Endothelial cell of umbilical vein (primary cell): ENCODE results near the gene ZNF844. TPM values are rescaled to one million over a fixed set of nuclear protein-coding genes. Genes with fewer than 3 reads are reported as not detected.

ENCODE experiments used
- BruUV-seq: library from RNA; stranded (reverse); fragments of 400-500 nt; replicated peaks from 2 replicates; lab custom pipeline; 2021; lab: Mats Ljungman, UMichigan
- CTCF ChIA-PET: fragments of 300-600, 350-600 bp; sonication (Branson Sonifier 250); formaldehyde crosslinking; loops from one replicate; lab custom pipeline; 2021; ENCODE audit warnings: antibody characterized with exemption, inconsistent platforms; lab: Charles Lee
- POLR2A ChIA-PET: fragments of 300-600, 350-600 bp; sonication (Branson Sonifier 250); formaldehyde crosslinking; loops from one replicate; lab custom pipeline; 2021; ENCODE audit warnings: antibody characterized with exemption, inconsistent platforms; lab: Charles Lee
- DNase-seq: peaks from one replicate; pipeline ENCODE4 v3.0.0-alpha.2; 2011; ENCODE audit warnings: low read depth, low spot score
- FAIRE-seq: peaks from 2 replicates; lab custom pipeline; 2011; peaks lifted over from hg19 to GRCh38; lab: Jason Lieb, UNC
- H2AFZ ChIP-seq: 2 replicates; pipeline ENCODE4 v1.6.0; 2012; ENCODE audit warnings: low read depth, low read length, control low read depth, inconsistent platforms
- H3K27ac ChIP-seq: 2 replicates; pipeline ENCODE4 v1.5.1; 2011; ENCODE audit warnings: low read depth, mild to moderate bottlenecking, control low read depth, low read length, moderate library complexity; ENCODE audit not compliant: insufficient read depth
- H3K27me3 ChIP-seq, 2 experiments: 2 replicates each; pipeline versions ENCODE4 v1.6.0 to v1.6.1; 2011; ENCODE audit warnings: low read length in 2 of 2, mixed read lengths in 1 of 2; ENCODE audit not compliant: control insufficient read depth in 2 of 2, insufficient read depth in 2 of 2
- H3K36me3 ChIP-seq, 2 experiments: 2 replicates in 1 of 2; 3 replicates in 1 of 2; pipeline ENCODE4 v1.5.1; 2011; ENCODE audit warnings: low read length in 2 of 2, mild to moderate bottlenecking in 1 of 2, moderate library complexity in 1 of 2; ENCODE audit not compliant: control insufficient read depth in 2 of 2, insufficient read depth in 2 of 2; ENCODE audit errors: extremely low read depth in 1 of 2
- H3K4me1 ChIP-seq: 3 replicates; pipeline ENCODE4 v1.5.1; 2011; ENCODE audit warnings: mild to moderate bottlenecking, low read length; ENCODE audit not compliant: control insufficient read depth, insufficient read depth; ENCODE audit errors: extremely low read depth
- H3K4me2 ChIP-seq: 2 replicates; pipeline ENCODE4 v1.6.1; 2011; ENCODE audit warnings: low read length, control low read depth, mixed read lengths; ENCODE audit not compliant: insufficient read depth
- H3K4me3 ChIP-seq, 3 experiments: fragments of 200-600 bp in 1 of 3; sonication (generic), shearing (Covaris generic) in 1 of 3; replicated peaks in 1 of 3; 2 replicates each; pipeline ENCODE4 v1.5.1; 2011 to 2016; ENCODE audit warnings: control low read depth in 3 of 3, low read length in 3 of 3, mild to moderate bottlenecking in 2 of 3, inconsistent platforms in 1 of 3, low read depth in 1 of 3, moderate library complexity in 1 of 3; ENCODE audit not compliant: insufficient read depth in 1 of 3
- H3K79me2 ChIP-seq: 2 replicates; pipeline ENCODE4 v1.6.0; 2012; ENCODE audit warnings: low read length, inconsistent platforms; ENCODE audit not compliant: control insufficient read depth, insufficient read depth
- H3K9ac ChIP-seq: replicated peaks from 2 replicates; pipeline ENCODE3; 2011; ENCODE audit warnings: low read length, control low read depth; ENCODE audit not compliant: insufficient read depth; ENCODE audit errors: extremely low read depth
- H3K9me1 ChIP-seq: replicated peaks from 3 replicates; pipeline ENCODE4 v1.6.0; 2011; ENCODE audit warnings: mild to moderate bottlenecking, low read length; ENCODE audit not compliant: control insufficient read depth, insufficient read depth; ENCODE audit errors: extremely low read depth
- H3K9me3 ChIP-seq: replicated peaks from 2 replicates; pipeline ENCODE4 v1.5.1; 2012; ENCODE audit warnings: low read length, inconsistent platforms; ENCODE audit not compliant: control insufficient read depth, insufficient read depth
- H4K20me1 ChIP-seq: replicated peaks from 2 replicates; pipeline ENCODE3; 2011; ENCODE audit warnings: mild to moderate bottlenecking, low read length; ENCODE audit not compliant: control insufficient read depth, insufficient read depth; ENCODE audit errors: extremely low read depth
- CTCF ChIP-seq, 2 donors: IDR thresholded peaks; 1 replicate in 1 of 2; 2 replicates in 1 of 2; pipeline ENCODE4 v1.5.1; 2011; ENCODE audit warnings: low read length in 2 of 2, mild to moderate bottlenecking in 2 of 2, moderate library complexity in 2 of 2, control low read depth in 1 of 2, inconsistent platforms in 1 of 2, low read depth in 1 of 2; ENCODE audit not compliant: insufficient read depth in 1 of 2; ENCODE audit errors: extremely low read depth in 1 of 2
- FOS ChIP-seq: IDR thresholded peaks from 2 replicates; pipeline ENCODE4 v1.6.1; 2011; ENCODE audit warnings: mild to moderate bottlenecking, low read length, moderate library complexity, borderline replicate concordance; ENCODE audit not compliant: insufficient read depth
- GATA2 ChIP-seq: IDR thresholded peaks from 2 replicates; pipeline ENCODE4 v1.7.0; 2011; ENCODE audit warnings: low read depth, mild to moderate bottlenecking, moderate library complexity, mixed read lengths, low read length; ENCODE audit not compliant: insufficient read length, insufficient read depth
- JUN ChIP-seq: IDR thresholded peaks from 2 replicates; pipeline ENCODE4 v1.6.1; 2011; ENCODE audit warnings: borderline replicate concordance, low read depth; ENCODE audit not compliant: insufficient read length, insufficient read depth
- MYC ChIP-seq: IDR thresholded peaks from one replicate; pipeline ENCODE4 v1.6.1; 2011; ENCODE audit warnings: mild to moderate bottlenecking, low read depth, low read length
- dilution Hi-C: fragments of 300-500 bp; cut with MboI; formaldehyde crosslinking; loops from one replicate; pipeline ENCODE4 v1.15.0; 2019; ENCODE audit warnings: low sequenced_read_pairs; ENCODE audit not compliant: extremely low pct_ligation_motif_present
- intact Hi-C: fragments of 100-400 bp; cut with micrococcal nuclease; formaldehyde crosslinking; loops from one replicate; pipeline ENCODE4 v1.10.0; 2022
- polyA plus RNA-seq, 4 experiments: library from polyadenylated mRNA; depleted of rRNA in 3 of 4; stranded (reverse) in 3 of 4; unstranded in 1 of 4; fragments of >200 nt; gene quantifications; 2 replicates each; pipeline versions ENCODE4 v1.2.1 to v1.2.3, GENCODE V29; 2011 to 2012; ENCODE audit warnings: missing spikeins in 1 of 4
- total RNA-seq: library from RNA; stranded (reverse); gene quantifications from 2 replicates; pipeline ENCODE4 v1.2.3, GENCODE V29; 2021

ZNF844 gene
- total and polyA plus RNA-seq, 2 donors (not counting 3 experiments of a cell fraction or from before 2014, with no cell fraction given), result 0.90 to 3.8 TPM

- TF ChIP-seq MYC (no peak), JUN (no peak), FOS (no peak), GATA2 (no peak), CTCF (IDR thresholded peaks at IDR 0.05; ENCODE audit: extremely low read depth in 1 of 2, insufficient read depth in 1 of 2, low read depth in 1 of 2, low read length in 2 of 2) (peak; percentile 43 to 53)
- no peak overlapping the region for H3K4me3 ChIP-seq
- H3K9me3 ChIP-seq, result no peaks in the 10 kb centered on the region
- peak; percentile 30 for DNase-seq
- H3K36me3 ChIP-seq, result no peaks in the 10 kb centered on the region
- FAIRE-seq, result no peak
- POLR2A ChIA-PET, result no interaction called here
- H3K4me2 ChIP-seq, result no peak overlapping the region
- H3K9me1 ChIP-seq, result no peaks in the 10 kb centered on the region
- no peaks in the 10 kb centered on the region for H3K79me2 ChIP-seq
- CTCF ChIA-PET, result interaction anchor here (0.5 to 1.5 kb wide), 17 partner anchors 18 to 666 kb away, joined by 3 to 17 read pairs (median 4); partner anchors contain the start of genes ZNF136, ZNF20, ZNF44 and ZNF442
- H4K20me1 ChIP-seq, result no peaks in the 10 kb centered on the region
- intact Hi-C loops (no loop called here), dilution Hi-C loops (no loop called here)
- H3K27me3 ChIP-seq, result no peaks in the 10 kb centered on the region
- H2AFZ ChIP-seq, result no peak overlapping the region
- H3K4me1 ChIP-seq, result peaks cover 3% of the 10 kb centered on the region
- H3K9ac ChIP-seq, result no peak overlapping the region
- no TSS peak for BruUV-seq
- H3K27ac ChIP-seq, result no peak overlapping the region
Measured at GRCh38 chr19:12090807-12091206, 26.3 kb downstream of the ZNF844 start.
